Fibroblast of lung (primary cell): Measurements from ENCODE around the gene GPR4.

Experiments
- EZH2 ChIP-seq: IDR thresholded peaks from 2 replicates; pipeline ENCODE4 v1.5.1; 2012; ENCODE audit warnings: low read length, control low read depth, mild to moderate bottlenecking; ENCODE audit errors: missing control alignments
- TF ChIP-seq, protein P1 (sequence below), 2 donors: IDR thresholded peaks in 1 of 2; conservative IDR thresholded peaks in 1 of 2; 1 replicate in 1 of 2; 2 replicates in 1 of 2; pipeline ENCODE4 v1.5.1; 2011 to 2012; ENCODE audit warnings: low read length in 2 of 2, control low read depth in 1 of 2, inconsistent platforms in 1 of 2, low read depth in 1 of 2, mild to moderate bottlenecking in 1 of 2

DNA sequence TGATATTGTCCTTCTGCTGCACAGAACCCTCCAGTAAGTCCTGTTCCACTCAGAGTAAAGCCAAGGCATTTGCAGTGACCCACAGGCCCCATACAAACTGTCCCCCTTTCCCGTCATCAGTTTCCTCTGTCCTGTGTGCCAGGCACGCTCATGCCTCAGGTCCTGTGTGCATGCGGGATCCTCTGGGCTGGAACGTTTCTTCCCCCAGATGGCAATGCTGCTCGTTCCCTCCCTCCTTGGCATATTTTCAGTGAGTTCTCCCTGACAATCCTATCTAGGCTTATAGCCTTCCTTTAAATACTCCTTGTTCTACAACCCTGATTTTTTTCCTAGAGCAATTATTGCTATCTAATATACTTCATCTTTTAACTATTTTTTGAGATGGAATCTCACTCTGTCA is 23.2 kb downstream of the GPR4 start:
- TF ChIP-seq, protein P1, sequence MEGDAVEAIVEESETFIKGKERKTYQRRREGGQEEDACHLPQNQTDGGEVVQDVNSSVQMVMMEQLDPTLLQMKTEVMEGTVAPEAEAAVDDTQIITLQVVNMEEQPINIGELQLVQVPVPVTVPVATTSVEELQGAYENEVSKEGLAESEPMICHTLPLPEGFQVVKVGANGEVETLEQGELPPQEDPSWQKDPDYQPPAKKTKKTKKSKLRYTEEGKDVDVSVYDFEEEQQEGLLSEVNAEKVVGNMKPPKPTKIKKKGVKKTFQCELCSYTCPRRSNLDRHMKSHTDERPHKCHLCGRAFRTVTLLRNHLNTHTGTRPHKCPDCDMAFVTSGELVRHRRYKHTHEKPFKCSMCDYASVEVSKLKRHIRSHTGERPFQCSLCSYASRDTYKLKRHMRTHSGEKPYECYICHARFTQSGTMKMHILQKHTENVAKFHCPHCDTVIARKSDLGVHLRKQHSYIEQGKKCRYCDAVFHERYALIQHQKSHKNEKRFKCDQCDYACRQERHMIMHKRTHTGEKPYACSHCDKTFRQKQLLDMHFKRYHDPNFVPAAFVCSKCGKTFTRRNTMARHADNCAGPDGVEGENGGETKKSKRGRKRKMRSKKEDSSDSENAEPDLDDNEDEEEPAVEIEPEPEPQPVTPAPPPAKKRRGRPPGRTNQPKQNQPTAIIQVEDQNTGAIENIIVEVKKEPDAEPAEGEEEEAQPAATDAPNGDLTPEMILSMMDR (conservative IDR thresholded peaks at IDR 0.05 in 1 of 2, IDR thresholded peaks at IDR 0.05 in 1 of 2; ENCODE audit: low read depth in 1 of 2, low read length in 2 of 2) = no peak
- TF ChIP-seq EZH2 = no peak
